PC-3 (cell line): ENCODE measurements around the gene ASPDH. TPM values are rescaled to one million over a fixed set of nuclear protein-coding genes. Genes with fewer than 3 reads are reported as not detected.

Experiments used
- ATAC-seq: fragments of 200-7000 bp; cut with Tn5 transposase; 2 replicates; pipeline ENCODE4 v1.9.1; 2020; ENCODE audit warnings: mild to moderate bottlenecking, moderate library complexity
- BruUV-seq: library from RNA; stranded (reverse); fragments of 400-500 nt; replicated peaks from 2 replicates; lab custom pipeline; 2021; lab: Mats Ljungman, UMichigan
- CTCF ChIA-PET: fragments of 300-600 bp; sonication (Branson Sonifier 250); formaldehyde crosslinking; loops from one replicate; lab custom pipeline; 2022; ENCODE audit warnings: antibody characterized with exemption; lab: Charles Lee
- POLR2A ChIA-PET: fragments of 300-600 bp; sonication (Branson Sonifier 250); formaldehyde crosslinking; loops from one replicate; lab custom pipeline; 2022; ENCODE audit warnings: antibody characterized with exemption; ENCODE audit not compliant: unreplicated experiment; lab: Charles Lee
- DNase-seq: peaks from one replicate; pipeline ENCODE4 v3.0.0-alpha.2; 2015
- H2AFZ ChIP-seq: fragments of 300-600 bp; sonication (generic); 2 replicates; pipeline ENCODE4 v1.6.0; 2016; ENCODE audit warnings: antibody characterized with exemption, low read length
- H3F3A ChIP-seq: fragments of 300-600 bp; sonication (generic); one replicate; pipeline ENCODE4 v1.6.0; 2017; ENCODE audit warnings: antibody characterized with exemption, low read length, control low read depth, mild to moderate bottlenecking; ENCODE audit not compliant: unreplicated experiment
- H3K27ac ChIP-seq: fragments of 300-600 bp; sonication (generic); 2 replicates; pipeline ENCODE4 v1.5.1; 2016; ENCODE audit warnings: mild to moderate bottlenecking, low read length
- H3K27me3 ChIP-seq: fragments of 300-600 bp; sonication (generic); 2 replicates; pipeline ENCODE4 v1.6.1; 2016; ENCODE audit warnings: low read length, mixed read lengths
- H3K36me3 ChIP-seq: fragments of 300-600 bp; sonication (generic); 2 replicates; pipeline ENCODE4 v1.6.1; 2016; ENCODE audit warnings: low read depth, mixed run types, low read length, mixed read lengths
- H3K4me1 ChIP-seq: fragments of 300-600 bp; sonication (generic); 2 replicates; pipeline ENCODE4 v1.5.1; 2016; ENCODE audit warnings: low read length; ENCODE audit not compliant: insufficient read depth
- H3K4me2 ChIP-seq: fragments of 300-600 bp; sonication (generic); 2 replicates; pipeline ENCODE4 v1.6.0; 2016; ENCODE audit warnings: low read length
- H3K4me3 ChIP-seq: fragments of 300-600 bp; sonication (generic); 2 replicates; pipeline ENCODE4 v1.5.1; 2016; ENCODE audit warnings: mild to moderate bottlenecking, low read length, mixed read lengths
- H3K79me2 ChIP-seq: fragments of 300-600 bp; sonication (generic); 2 replicates; pipeline ENCODE4 v1.6.1; 2017; ENCODE audit warnings: low read length, mixed read lengths
- H3K9ac ChIP-seq: fragments of 300-600 bp; sonication (generic); 2 replicates; pipeline ENCODE4 v1.6.0; 2016; ENCODE audit warnings: mild to moderate bottlenecking, low read length
- H3K9me2 ChIP-seq: fragments of 300-600 bp; sonication (generic); replicated peaks from 2 replicates; pipeline ENCODE4 v1.6.1; 2016; ENCODE audit warnings: mixed run types, low read length, mixed read lengths
- H3K9me3 ChIP-seq: fragments of 300-600 bp; sonication (generic); 2 replicates; pipeline ENCODE4 v1.6.1; 2016; ENCODE audit warnings: low read length, mixed read lengths
- H4K20me1 ChIP-seq: fragments of 300-600 bp; sonication (generic); 2 replicates; pipeline ENCODE4 v1.6.1; 2016; ENCODE audit warnings: low read length, mixed read lengths
- EZH2 ChIP-seq: fragments of 300-600 bp; sonication (generic); IDR thresholded peaks from one replicate; pipeline ENCODE4 v1.6.1; 2017; ENCODE audit warnings: antibody characterized with exemption, mild to moderate bottlenecking, low read length; ENCODE audit not compliant: unreplicated experiment
- EZH2phosphoT487 ChIP-seq: fragments of 300-600 bp; sonication (generic); IDR thresholded peaks from 2 replicates; pipeline ENCODE4 v1.6.1; 2018; ENCODE audit warnings: mild to moderate bottlenecking, antibody characterized with exemption, low read length, borderline replicate concordance
- intact Hi-C: fragments of 100-400 bp; cut with micrococcal nuclease; formaldehyde crosslinking; loops from 2 replicates; pipeline ENCODE4 v1.9.0; 2023
- total RNA-seq: library from RNA; depleted of rRNA; stranded (reverse); fragments of >200 nt; gene quantifications from 2 replicates; pipeline ENCODE4 v1.2.3, GENCODE V29; 2014
- TF ChIP-seq, protein P1 (sequence below): fragments of 300-600 bp; sonication (generic); conservative IDR thresholded peaks from 2 replicates; pipeline ENCODE4 v1.5.1; 2017; ENCODE audit warnings: antibody characterized with exemption, low read depth, mild to moderate bottlenecking, low read length

The ASPDH gene
- total RNA-seq, 1 experiment from 2014 or later: not detected

- H3K4me3 ChIP-seq: no peak overlapping the region
- DNase-seq (no peak), ATAC-seq (no peak)
- H3K9me2 ChIP-seq: no peaks in the 10 kb centered on the region
- H3F3A ChIP-seq: no peaks in the 10 kb centered on the region
- peaks cover 3% of the 10 kb centered on the region; the same call in 1 of the 2 replicates for H3K4me1 ChIP-seq
- no peaks in the 10 kb centered on the region for H3K36me3 ChIP-seq
- H3K79me2 ChIP-seq: no peaks in the 10 kb centered on the region
- POLR2A ChIA-PET: no interaction called here
- no peaks in the 10 kb centered on the region for H4K20me1 ChIP-seq
- no peak overlapping the region for H3K27ac ChIP-seq
- TF ChIP-seq, protein P1, sequence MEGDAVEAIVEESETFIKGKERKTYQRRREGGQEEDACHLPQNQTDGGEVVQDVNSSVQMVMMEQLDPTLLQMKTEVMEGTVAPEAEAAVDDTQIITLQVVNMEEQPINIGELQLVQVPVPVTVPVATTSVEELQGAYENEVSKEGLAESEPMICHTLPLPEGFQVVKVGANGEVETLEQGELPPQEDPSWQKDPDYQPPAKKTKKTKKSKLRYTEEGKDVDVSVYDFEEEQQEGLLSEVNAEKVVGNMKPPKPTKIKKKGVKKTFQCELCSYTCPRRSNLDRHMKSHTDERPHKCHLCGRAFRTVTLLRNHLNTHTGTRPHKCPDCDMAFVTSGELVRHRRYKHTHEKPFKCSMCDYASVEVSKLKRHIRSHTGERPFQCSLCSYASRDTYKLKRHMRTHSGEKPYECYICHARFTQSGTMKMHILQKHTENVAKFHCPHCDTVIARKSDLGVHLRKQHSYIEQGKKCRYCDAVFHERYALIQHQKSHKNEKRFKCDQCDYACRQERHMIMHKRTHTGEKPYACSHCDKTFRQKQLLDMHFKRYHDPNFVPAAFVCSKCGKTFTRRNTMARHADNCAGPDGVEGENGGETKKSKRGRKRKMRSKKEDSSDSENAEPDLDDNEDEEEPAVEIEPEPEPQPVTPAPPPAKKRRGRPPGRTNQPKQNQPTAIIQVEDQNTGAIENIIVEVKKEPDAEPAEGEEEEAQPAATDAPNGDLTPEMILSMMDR: peak; percentile 39; the same call in 1 of the 2 replicates
- no peak for TF ChIP-seq EZH2
- intact Hi-C loops: no loop called here
- H3K9me3 ChIP-seq: no peaks in the 10 kb centered on the region
- no peak overlapping the region for H3K4me2 ChIP-seq
- no peak overlapping the region for H2AFZ ChIP-seq
- BruUV-seq: no TSS peak
- no peaks in the 10 kb centered on the region for H3K27me3 ChIP-seq
- H3K9ac ChIP-seq: no peak overlapping the region
- CTCF ChIA-PET: no interaction called here
Measured at GRCh38 chr19:50518091-50519005, 4.6 kb upstream of the ASPDH start.

DNA sequence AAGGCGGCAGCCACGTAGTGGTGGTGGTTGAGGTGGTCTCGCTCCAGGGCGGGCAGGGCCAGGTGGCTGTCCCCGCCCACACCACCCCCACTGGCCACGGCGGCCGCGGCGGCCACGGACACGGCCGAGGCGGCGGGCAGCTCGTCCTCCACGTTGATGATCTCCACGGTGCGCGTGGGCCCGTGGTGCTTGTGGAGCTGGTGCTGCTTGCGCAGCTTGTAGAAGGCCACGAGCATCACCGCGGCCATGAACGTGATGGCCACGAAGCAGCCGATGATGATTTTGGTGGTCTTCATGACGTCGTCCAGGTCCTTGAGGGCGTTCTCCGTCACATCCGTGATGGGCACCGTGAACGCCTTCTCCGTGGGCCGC, 4.0 kb upstream of the ASPDH start:
- BruUV-seq: no TSS peak
- no peak for ATAC-seq
- no peaks in the 10 kb centered on the region for H3K27me3 ChIP-seq
- no peak overlapping the region for H3K27ac ChIP-seq
- POLR2A ChIA-PET: no interaction called here
- no peak overlapping the region for H3K4me3 ChIP-seq
- intact Hi-C loops: no loop called here
- no peak overlapping the region for H2AFZ ChIP-seq
- no peaks in the 10 kb centered on the region for H3K79me2 ChIP-seq
- peaks cover 3% of the 10 kb centered on the region; the same call in 1 of the 2 replicates for H3K4me1 ChIP-seq
- H3K9me2 ChIP-seq: no peaks in the 10 kb centered on the region
- TF ChIP-seq EZH2 (no peak), EZH2phosphoT487 (no peak)
- TF ChIP-seq, protein P1: no peak
- no peaks in the 10 kb centered on the region for H4K20me1 ChIP-seq
- H3K9ac ChIP-seq: no peak overlapping the region
- H3K4me2 ChIP-seq: no peak overlapping the region
- DNase-seq: no peak
- H3F3A ChIP-seq: no peaks in the 10 kb centered on the region
- H3K36me3 ChIP-seq: no peaks in the 10 kb centered on the region
- CTCF ChIA-PET: no interaction called here
- no peaks in the 10 kb centered on the region for H3K9me3 ChIP-seq

GRCh38 chr19:50516964-50517703, 3.4 kb upstream of the ASPDH start:
- DNase-seq: no peak
- CTCF ChIA-PET: interaction anchor here (0.7 kb wide), 1 partner anchor 545 kb away, joined by 7 read pairs; no protein-coding TSS in a partner anchor
- H3K9ac ChIP-seq: no peak overlapping the region
- ATAC-seq: peak; percentile 33; the same call in 1 of the 2 replicates
- H3K27ac ChIP-seq: no peak overlapping the region
- BruUV-seq: no TSS peak
- no peaks in the 10 kb centered on the region for H3K27me3 ChIP-seq
- H2AFZ ChIP-seq: peak overlapping the region; percentile 64
- no peaks in the 10 kb centered on the region for H3K9me2 ChIP-seq
- intact Hi-C loops: no loop called here
- POLR2A ChIA-PET: no interaction called here
- H3K4me3 ChIP-seq: peak overlapping the region; percentile 53
- no peaks in the 10 kb centered on the region for H4K20me1 ChIP-seq
- no peaks in the 10 kb centered on the region for H3K9me3 ChIP-seq
- TF ChIP-seq, protein P1: no peak
- no peak for TF ChIP-seq EZH2
- no peak for TF ChIP-seq EZH2phosphoT487
- H3K79me2 ChIP-seq: no peaks in the 10 kb centered on the region
- H3F3A ChIP-seq: no peaks in the 10 kb centered on the region
- H3K4me1 ChIP-seq: peaks cover 3% of the 10 kb centered on the region; the same call in 1 of the 2 replicates
- H3K36me3 ChIP-seq: no peaks in the 10 kb centered on the region
- H3K4me2 ChIP-seq: peak overlapping the region; percentile 73
